Pancreas (tissue), 10 donors: ENCODE results near the gene LMF1. TPM values are rescaled to one million over a fixed set of nuclear protein-coding genes. Genes with fewer than 3 reads are reported as not detected.
"Not testable (repeated sequence)": the region's sequence is repeated elsewhere in the genome, so short reads cannot be mapped to it uniquely, and the experiment has no call there.

Experiments
- ATAC-seq, 4 donors: fragments of 200-7000 bp; cut with Tn5 transposase; one replicate each; pipeline versions ENCODE4 v1.8.0 to v1.9.1; 2020; ENCODE audit warnings: mild to moderate bottlenecking in 4 of 4, moderate library complexity in 4 of 4
- DNase-seq, 6 donors: peaks; one replicate each; pipeline ENCODE4 v3.0.0-alpha.2; 2020
- FAIRE-seq: peaks from 2 replicates; lab custom pipeline; 2012; peaks lifted over from hg19 to GRCh38; lab: Jason Lieb, UNC
- H3K27ac ChIP-seq, 4 donors: fragments of 200-600 bp; sonication (generic); 1 replicate in 3 of 4; 2 replicates in 1 of 4; pipeline versions ENCODE4 v1.5.0 to v1.8.0; 2020
- H3K27me3 ChIP-seq, 4 donors: fragments of 200-600 bp; one replicate each; pipeline ENCODE4 v1.8.0; 2021
- H3K36me3 ChIP-seq, 3 donors: fragments of 200-600 bp; sonication (generic) in 1 of 3; one replicate each; pipeline versions ENCODE4 v1.5.0 to v1.8.0; 2020 to 2021
- H3K4me1 ChIP-seq, 3 donors: fragments of 200-600 bp; one replicate each; pipeline ENCODE4 v1.8.0; 2021
- H3K4me3 ChIP-seq, 4 donors: fragments of 200-600 bp; sonication (generic) in 2 of 4; one replicate each; pipeline versions ENCODE4 v1.5.0 to v1.8.0; 2020 to 2021
- H3K9me3 ChIP-seq, 4 donors: fragments of 200-600 bp; one replicate each; pipeline ENCODE4 v1.8.0; 2021
- WGBS, 2 donors: extraction: QIAGEN DNeasy Blood & Tissue Kit; methylation state at CpG; one replicate each; pipeline ENCODE4 v1.1.7; 2013; 5-methylcytosine and 5-hydroxymethylcytosine counted together
- intact Hi-C, 3 donors: fragments of 100-400 bp; cut with DNase I; formaldehyde crosslinking; loops; one replicate each; pipeline versions ENCODE4 v1.11.1 to v1.14.2; 2022
- polyA plus RNA-seq, 2 donors: library from polyadenylated mRNA; stranded (reverse); fragments of 200-250 nt; gene quantifications; one replicate each; pipeline ENCODE4 v1.2.3, GENCODE V29; 2013
- total RNA-seq, 6 donors: library from RNA; stranded (reverse); fragmentation: NEBNext Ultra II Directional in 4 of 6; extraction: Animal tissue kit (Norgen Biotek cat#: 25700) in 4 of 6; gene quantifications; one replicate each; pipeline versions ENCODE4 v1.2.1 to v1.2.4, GENCODE V29; 2021 to 2023
- TF ChIP-seq, protein P1 (sequence below), 4 donors: fragments of 200-600 bp; sonication (generic) in 3 of 4; IDR thresholded peaks; one replicate each; pipeline versions ENCODE4 v1.5.0 to v1.8.0; 2021; ENCODE audit warnings: antibody characterized with exemption in 4 of 4
- donor health status: healthy with polysubstance abuse.
- donor health status: DM: no; HTN: no; CAD: no; lungs with moderate emphysema.
- donor health status: DM: no; HTN: no; CAD: no.
- donor health status: control.
- donor health status: control.
- donor health status: Bipolar disorder and iron deficiency.
- donor health status: DM: yes; HTN: yes; CAD: no.
- donor health status: DM: no; HTN: no; CAD: no.
- donor health status: DM: no; HTN: no; CAD: no.
- donor health status: DM: yes; HTN: yes; CAD: no.

The LMF1 gene
- total and polyA plus RNA-seq, 8 donors = 9.3 to 64.6 (median 15.7) TPM

DNA sequence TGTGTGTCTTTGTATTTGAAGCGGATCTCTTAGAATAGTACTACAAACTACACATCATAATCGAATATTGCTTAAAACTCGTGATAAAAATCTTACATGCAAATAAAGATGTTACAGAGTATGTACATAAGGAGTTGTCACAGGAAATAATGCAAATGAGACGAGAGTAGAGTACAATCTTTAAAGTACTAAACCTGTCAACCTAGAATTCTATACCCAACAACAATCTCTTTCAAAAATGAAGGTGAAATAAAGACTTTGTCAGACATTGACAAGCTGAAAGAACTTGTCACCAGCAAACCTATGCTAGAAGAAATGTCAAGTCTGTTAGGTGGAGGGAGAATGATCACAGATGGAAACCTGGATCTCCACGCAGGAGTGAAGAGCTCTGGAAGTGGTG lies 86.6 kb downstream of the LMF1 start:
- ATAC-seq (no peak), DNase-seq (no peak), FAIRE-seq (no peak)
- peaks cover 0 to 8% (median 0%) of the 10 kb centered on the region in 3 donors for H3K36me3 ChIP-seq
- TF ChIP-seq, protein P1, sequence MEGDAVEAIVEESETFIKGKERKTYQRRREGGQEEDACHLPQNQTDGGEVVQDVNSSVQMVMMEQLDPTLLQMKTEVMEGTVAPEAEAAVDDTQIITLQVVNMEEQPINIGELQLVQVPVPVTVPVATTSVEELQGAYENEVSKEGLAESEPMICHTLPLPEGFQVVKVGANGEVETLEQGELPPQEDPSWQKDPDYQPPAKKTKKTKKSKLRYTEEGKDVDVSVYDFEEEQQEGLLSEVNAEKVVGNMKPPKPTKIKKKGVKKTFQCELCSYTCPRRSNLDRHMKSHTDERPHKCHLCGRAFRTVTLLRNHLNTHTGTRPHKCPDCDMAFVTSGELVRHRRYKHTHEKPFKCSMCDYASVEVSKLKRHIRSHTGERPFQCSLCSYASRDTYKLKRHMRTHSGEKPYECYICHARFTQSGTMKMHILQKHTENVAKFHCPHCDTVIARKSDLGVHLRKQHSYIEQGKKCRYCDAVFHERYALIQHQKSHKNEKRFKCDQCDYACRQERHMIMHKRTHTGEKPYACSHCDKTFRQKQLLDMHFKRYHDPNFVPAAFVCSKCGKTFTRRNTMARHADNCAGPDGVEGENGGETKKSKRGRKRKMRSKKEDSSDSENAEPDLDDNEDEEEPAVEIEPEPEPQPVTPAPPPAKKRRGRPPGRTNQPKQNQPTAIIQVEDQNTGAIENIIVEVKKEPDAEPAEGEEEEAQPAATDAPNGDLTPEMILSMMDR (IDR thresholded peaks at IDR 0.05) = no peak
- no peaks in the 10 kb centered on the region for H3K9me3 ChIP-seq
- H3K4me3 ChIP-seq = no peak overlapping the region
- no peaks in the 10 kb centered on the region for H3K4me1 ChIP-seq
- no peaks in the 10 kb centered on the region for H3K27me3 ChIP-seq
- intact Hi-C loops = no loop called here
- H3K27ac ChIP-seq = no peak overlapping the region
- WGBS, 2 donors = 93 to 97% methylated on average over 5 of the region's 5 CpGs

DNA sequence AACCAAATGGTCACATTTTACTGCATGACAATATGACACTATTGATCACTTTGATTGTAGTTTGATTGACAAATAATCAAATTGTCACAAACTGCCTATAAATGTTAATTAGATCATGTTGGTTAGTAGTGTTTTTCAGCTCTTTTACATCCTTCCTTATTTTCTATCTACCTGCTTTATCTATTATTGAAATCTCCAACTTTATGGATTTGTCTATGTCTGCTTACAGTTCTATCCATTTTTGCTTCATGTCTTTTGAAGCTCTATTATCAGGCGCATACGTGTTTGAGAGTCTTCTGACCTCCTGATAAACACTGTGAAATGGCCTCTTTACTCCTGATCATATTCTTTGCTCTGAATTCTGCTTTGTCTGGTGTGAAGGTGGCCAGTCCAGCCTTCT lies 87.0 kb downstream of the LMF1 start:
- TF ChIP-seq, protein P1 (IDR thresholded peaks at IDR 0.05) = no peak
- 96 to 99% methylated on average over 2 of the region's 2 CpGs for WGBS, 2 donors
- FAIRE-seq = no peak

DNA sequence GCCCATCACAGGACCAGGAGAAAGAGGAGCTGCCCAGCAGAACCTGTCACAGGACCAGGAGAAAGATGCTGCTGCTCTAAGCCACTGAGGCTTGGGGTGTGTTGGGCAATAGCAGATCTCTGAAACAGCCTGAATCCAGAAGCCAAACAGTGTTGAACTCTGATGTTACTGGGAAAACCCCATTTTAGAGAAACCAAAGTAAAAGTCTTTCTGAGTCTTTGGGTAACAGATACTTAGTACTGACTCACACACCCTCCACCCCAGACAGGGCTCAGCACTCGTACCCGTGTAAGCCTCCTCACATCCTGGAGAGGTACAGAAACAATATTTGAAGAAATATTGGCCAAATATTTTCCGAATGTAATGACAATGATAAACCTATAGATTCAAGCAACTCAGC lies 87.4 kb downstream of the LMF1 start:
- TF ChIP-seq, protein P1 (IDR thresholded peaks at IDR 0.05) = no peak
- Histone ChIP-seq H3K4me3 (no peak overlapping the region), H3K36me3 (peaks cover 0 to 8% (median 0%) of the 10 kb centered on the region in 3 donors), H3K27me3 (no peaks in the 10 kb centered on the region), H3K27ac (no peak overlapping the region), H3K4me1 (no peaks in the 10 kb centered on the region), H3K9me3 (no peaks in the 10 kb centered on the region)
- 91 to 94% methylated on average over 3 of the region's 3 CpGs for WGBS, 2 donors
- intact Hi-C loops = no loop called here
- no peak for FAIRE-seq
- no peak for DNase-seq
- no peak for ATAC-seq

More for the DNA sequence above, 87.0 kb downstream of the LMF1 start:
- no peak overlapping the region for H3K27ac ChIP-seq
- no peaks in the 10 kb centered on the region for H3K4me1 ChIP-seq
- H3K27me3 ChIP-seq = no peaks in the 10 kb centered on the region
- intact Hi-C loops = no loop called here
- no peaks in the 10 kb centered on the region for H3K9me3 ChIP-seq
- ATAC-seq (no peak), DNase-seq (no peak)
- H3K4me3 ChIP-seq = no peak overlapping the region
- H3K36me3 ChIP-seq = peaks cover 0 to 8% (median 0%) of the 10 kb centered on the region in 3 donors

DNA sequence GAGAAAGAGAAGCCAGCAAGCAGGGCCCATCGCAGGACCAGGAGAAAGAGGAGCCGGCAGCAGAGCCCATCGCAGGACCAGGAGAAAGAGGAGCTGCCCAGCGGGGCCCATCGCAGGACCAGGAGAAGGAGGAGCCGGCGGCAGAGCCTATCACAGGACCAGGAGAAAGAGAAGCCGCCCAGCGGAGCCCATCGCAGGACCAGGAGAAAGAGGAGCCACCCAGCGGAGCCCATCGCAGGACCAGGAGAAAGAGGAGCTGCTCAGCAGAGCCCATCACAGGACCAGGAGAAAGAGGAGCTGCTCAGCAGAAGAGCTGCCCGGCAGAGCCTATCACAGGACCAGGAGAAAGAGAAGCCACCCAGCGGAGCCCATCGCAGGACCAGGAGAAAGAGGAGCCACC lies 88.1 kb downstream of the LMF1 start:
- WGBS, 2 donors = 98 to 99% methylated on average over 15 of the region's 15 CpGs
- FAIRE-seq, intact Hi-C loops, H3K9me3 ChIP-seq, H3K27ac ChIP-seq, H3K27me3 ChIP-seq, DNase-seq, ATAC-seq, H3K36me3 ChIP-seq, H3K4me1 ChIP-seq, H3K4me3 ChIP-seq: not testable (repeated sequence)

- Histone ChIP-seq H3K27ac (no peak overlapping the region), H3K4me1 (no peaks in the 10 kb centered on the region), H3K27me3 (no peaks in the 10 kb centered on the region), H3K36me3 (peaks cover 0 to 8% (median 0%) of the 10 kb centered on the region in 3 donors), H3K9me3 (no peaks in the 10 kb centered on the region), H3K4me3 (no peak overlapping the region)
- WGBS, 2 donors = 79 to 89% methylated on average over 7 of the region's 7 CpGs
- no peak for FAIRE-seq
- no peak for ATAC-seq
- DNase-seq = peak in 1 of 6 donors; percentile 20
- TF ChIP-seq, protein P1 (IDR thresholded peaks at IDR 0.05) = no peak
- intact Hi-C loops = no loop called here
Observed at GRCh38 chr16:882256-882655, 88.5 kb downstream of the LMF1 start.
